Measurements from ENCODE around the gene CEP120. TPM values are rescaled to one million over a fixed set of nuclear protein-coding genes. Genes with fewer than 3 reads are reported as not detected.

The CEP120 gene
- total and polyA plus RNA-seq, 2 experiments from 2014 or later, result 4.9 to 16.3 TPM

DNA sequence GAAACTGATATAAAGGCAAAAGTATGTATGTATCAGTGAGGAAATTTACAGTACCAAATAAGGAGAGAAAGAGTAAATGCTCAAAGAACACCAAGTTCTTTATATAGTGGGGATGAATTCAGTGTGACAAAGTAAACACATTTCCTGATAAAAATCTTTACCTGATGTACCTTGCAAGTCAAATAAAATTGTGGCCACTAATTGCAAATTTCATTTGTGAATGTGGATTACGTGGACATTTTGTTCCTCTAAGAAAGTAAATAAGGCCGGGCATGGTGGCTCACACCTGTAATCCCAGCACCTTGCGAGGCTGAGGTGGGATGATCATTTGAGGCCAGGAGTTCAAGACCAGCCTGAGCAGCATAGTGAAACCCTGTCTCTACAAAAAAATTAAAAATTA lies 25.7 kb downstream of the CEP120 start (continued):
- TF ChIP-seq, protein P1, sequence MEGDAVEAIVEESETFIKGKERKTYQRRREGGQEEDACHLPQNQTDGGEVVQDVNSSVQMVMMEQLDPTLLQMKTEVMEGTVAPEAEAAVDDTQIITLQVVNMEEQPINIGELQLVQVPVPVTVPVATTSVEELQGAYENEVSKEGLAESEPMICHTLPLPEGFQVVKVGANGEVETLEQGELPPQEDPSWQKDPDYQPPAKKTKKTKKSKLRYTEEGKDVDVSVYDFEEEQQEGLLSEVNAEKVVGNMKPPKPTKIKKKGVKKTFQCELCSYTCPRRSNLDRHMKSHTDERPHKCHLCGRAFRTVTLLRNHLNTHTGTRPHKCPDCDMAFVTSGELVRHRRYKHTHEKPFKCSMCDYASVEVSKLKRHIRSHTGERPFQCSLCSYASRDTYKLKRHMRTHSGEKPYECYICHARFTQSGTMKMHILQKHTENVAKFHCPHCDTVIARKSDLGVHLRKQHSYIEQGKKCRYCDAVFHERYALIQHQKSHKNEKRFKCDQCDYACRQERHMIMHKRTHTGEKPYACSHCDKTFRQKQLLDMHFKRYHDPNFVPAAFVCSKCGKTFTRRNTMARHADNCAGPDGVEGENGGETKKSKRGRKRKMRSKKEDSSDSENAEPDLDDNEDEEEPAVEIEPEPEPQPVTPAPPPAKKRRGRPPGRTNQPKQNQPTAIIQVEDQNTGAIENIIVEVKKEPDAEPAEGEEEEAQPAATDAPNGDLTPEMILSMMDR (conservative IDR thresholded peaks at IDR 0.05; ENCODE audit: low read depth in 2 of 2), result no peak
- no peak for TF ChIP-seq ZNF114 (CRISPR knock-in tag; IDR thresholded peaks at IDR 0.05)
- TF ChIP-seq POLR2AphosphoS5 (IDR thresholded peaks at IDR 0.05; ENCODE audit: low read depth), result no peak
- TF ChIP-seq STAT1 (IDR thresholded peaks at IDR 0.05; ENCODE audit: unreplicated experiment), result no peak

DNA sequence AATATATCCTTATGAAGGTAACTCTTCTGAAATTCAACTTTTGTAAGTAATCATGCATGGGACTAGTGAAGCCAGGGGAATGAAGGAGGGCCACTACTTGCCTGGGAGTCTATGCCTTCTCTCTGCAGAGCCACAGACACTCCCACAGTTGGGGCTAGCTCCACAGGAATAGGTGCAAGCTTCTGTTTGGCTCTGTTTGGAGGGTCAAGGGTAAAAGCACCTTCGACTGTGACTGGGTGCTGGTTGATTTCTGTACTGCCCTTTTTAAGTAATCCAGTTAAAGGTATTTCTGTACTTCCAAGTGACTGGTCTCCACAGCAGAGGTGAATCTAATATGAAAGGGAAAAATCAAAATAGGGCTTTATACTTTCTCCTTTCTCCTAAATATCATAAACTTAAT lies 32.2 kb downstream of the CEP120 start:
- H2AFZ ChIP-seq, result no peak overlapping the region
- Mint-ChIP-seq H3K4me3 (no peak overlapping the region), H3K4me1 (peaks cover 12% of the 10 kb centered on the region; the same call in 2 of the 3 replicates), H3K27me3 (ENCODE audit: insufficient read depth, low read depth, poor library complexity) (peaks cover 5% of the 10 kb centered on the region), H3K36me3 (ENCODE audit: low read depth) (peaks cover 40% of the 10 kb centered on the region), H3K27ac (no peak overlapping the region), H3K9me3 (no peaks in the 10 kb centered on the region)
- H3K9me2 ChIP-seq (ENCODE audit: insufficient read depth), result no peaks in the 10 kb centered on the region
- no peaks in the 10 kb centered on the region for H3F3A ChIP-seq (replicated peaks; ENCODE audit: low read depth)
- H3K4me2 ChIP-seq, result no peak overlapping the region
- no peaks in the 10 kb centered on the region; the same call in 1 of the 2 replicates for H3K36me3 ChIP-seq (ENCODE audit: insufficient read depth)
- no peak for TF ChIP-seq POLR2AphosphoS5 (IDR thresholded peaks at IDR 0.05; ENCODE audit: low read depth)
- no peak for TF ChIP-seq ZNF114 (CRISPR knock-in tag; IDR thresholded peaks at IDR 0.05)
- no peaks in the 10 kb centered on the region for H3K27me3 ChIP-seq (ENCODE audit: insufficient read depth)
- DNase-seq (ENCODE audit: low spot score) (no peak), ATAC-seq (no peak)
- no peak overlapping the region for H3K4me3 ChIP-seq
- no peaks in the 10 kb centered on the region for H3K79me2 ChIP-seq (replicated peaks; ENCODE audit: insufficient read depth)
- H4K20me1 ChIP-seq (replicated peaks; ENCODE audit: insufficient read depth), result no peaks in the 10 kb centered on the region
- no peak overlapping the region for H3K27ac ChIP-seq (ENCODE audit: low read depth)
- 0 out of 2 replicates have a peak, but pooled peaks cover 5% of the 10 kb centered on the region for H3K4me1 ChIP-seq (ENCODE audit: insufficient read depth)

DNA sequence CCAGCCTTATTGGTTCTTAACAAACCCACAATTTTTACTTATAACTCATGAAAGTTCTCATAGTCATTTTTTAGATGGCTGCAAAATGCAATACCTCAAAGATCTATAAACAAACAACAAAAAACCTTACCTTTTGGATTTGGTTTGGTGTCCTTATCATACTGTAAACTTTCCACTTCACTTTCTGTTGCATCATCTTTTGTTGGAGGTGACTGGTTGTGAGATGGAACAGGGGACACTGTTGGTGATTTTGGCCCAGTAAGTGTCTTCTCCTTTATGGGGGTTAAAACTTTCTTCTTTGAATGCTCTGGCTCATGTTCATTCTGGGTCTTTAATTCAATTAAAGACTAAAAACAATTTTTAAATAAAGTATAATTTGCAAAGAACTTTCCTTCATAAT lies 33.4 kb downstream of the CEP120 start:
- no peak for ATAC-seq
- Histone ChIP-seq H3F3A (replicated peaks; ENCODE audit: low read depth) (no peaks in the 10 kb centered on the region), H3K4me2 (no peak overlapping the region), H3K27me3 (ENCODE audit: insufficient read depth) (no peaks in the 10 kb centered on the region), H3K36me3 (ENCODE audit: insufficient read depth) (no peaks in the 10 kb centered on the region; the same call in 1 of the 2 replicates), H3K27ac (ENCODE audit: low read depth) (no peak overlapping the region), H3K4me3 (no peak overlapping the region), H2AFZ (no peak overlapping the region), H3K79me2 (replicated peaks; ENCODE audit: insufficient read depth) (no peaks in the 10 kb centered on the region), H4K20me1 (replicated peaks; ENCODE audit: insufficient read depth) (no peaks in the 10 kb centered on the region), H3K4me1 (ENCODE audit: insufficient read depth) (no peaks in the 10 kb centered on the region), H3K9me2 (ENCODE audit: insufficient read depth) (no peaks in the 10 kb centered on the region)
- no peaks in the 10 kb centered on the region for H3K27me3 Mint-ChIP-seq (ENCODE audit: insufficient read depth, low read depth, poor library complexity)
- no peaks in the 10 kb centered on the region for H3K9me3 Mint-ChIP-seq
- H3K27ac Mint-ChIP-seq, result no peak overlapping the region
- H3K4me1 Mint-ChIP-seq, result peaks cover 5% of the 10 kb centered on the region; the same call in 2 of the 3 replicates
- peaks cover 38% of the 10 kb centered on the region for H3K36me3 Mint-ChIP-seq (ENCODE audit: low read depth)
- H3K4me3 Mint-ChIP-seq, result no peak overlapping the region
- DNase-seq (ENCODE audit: low spot score), result no peak
- TF ChIP-seq, protein P2, sequence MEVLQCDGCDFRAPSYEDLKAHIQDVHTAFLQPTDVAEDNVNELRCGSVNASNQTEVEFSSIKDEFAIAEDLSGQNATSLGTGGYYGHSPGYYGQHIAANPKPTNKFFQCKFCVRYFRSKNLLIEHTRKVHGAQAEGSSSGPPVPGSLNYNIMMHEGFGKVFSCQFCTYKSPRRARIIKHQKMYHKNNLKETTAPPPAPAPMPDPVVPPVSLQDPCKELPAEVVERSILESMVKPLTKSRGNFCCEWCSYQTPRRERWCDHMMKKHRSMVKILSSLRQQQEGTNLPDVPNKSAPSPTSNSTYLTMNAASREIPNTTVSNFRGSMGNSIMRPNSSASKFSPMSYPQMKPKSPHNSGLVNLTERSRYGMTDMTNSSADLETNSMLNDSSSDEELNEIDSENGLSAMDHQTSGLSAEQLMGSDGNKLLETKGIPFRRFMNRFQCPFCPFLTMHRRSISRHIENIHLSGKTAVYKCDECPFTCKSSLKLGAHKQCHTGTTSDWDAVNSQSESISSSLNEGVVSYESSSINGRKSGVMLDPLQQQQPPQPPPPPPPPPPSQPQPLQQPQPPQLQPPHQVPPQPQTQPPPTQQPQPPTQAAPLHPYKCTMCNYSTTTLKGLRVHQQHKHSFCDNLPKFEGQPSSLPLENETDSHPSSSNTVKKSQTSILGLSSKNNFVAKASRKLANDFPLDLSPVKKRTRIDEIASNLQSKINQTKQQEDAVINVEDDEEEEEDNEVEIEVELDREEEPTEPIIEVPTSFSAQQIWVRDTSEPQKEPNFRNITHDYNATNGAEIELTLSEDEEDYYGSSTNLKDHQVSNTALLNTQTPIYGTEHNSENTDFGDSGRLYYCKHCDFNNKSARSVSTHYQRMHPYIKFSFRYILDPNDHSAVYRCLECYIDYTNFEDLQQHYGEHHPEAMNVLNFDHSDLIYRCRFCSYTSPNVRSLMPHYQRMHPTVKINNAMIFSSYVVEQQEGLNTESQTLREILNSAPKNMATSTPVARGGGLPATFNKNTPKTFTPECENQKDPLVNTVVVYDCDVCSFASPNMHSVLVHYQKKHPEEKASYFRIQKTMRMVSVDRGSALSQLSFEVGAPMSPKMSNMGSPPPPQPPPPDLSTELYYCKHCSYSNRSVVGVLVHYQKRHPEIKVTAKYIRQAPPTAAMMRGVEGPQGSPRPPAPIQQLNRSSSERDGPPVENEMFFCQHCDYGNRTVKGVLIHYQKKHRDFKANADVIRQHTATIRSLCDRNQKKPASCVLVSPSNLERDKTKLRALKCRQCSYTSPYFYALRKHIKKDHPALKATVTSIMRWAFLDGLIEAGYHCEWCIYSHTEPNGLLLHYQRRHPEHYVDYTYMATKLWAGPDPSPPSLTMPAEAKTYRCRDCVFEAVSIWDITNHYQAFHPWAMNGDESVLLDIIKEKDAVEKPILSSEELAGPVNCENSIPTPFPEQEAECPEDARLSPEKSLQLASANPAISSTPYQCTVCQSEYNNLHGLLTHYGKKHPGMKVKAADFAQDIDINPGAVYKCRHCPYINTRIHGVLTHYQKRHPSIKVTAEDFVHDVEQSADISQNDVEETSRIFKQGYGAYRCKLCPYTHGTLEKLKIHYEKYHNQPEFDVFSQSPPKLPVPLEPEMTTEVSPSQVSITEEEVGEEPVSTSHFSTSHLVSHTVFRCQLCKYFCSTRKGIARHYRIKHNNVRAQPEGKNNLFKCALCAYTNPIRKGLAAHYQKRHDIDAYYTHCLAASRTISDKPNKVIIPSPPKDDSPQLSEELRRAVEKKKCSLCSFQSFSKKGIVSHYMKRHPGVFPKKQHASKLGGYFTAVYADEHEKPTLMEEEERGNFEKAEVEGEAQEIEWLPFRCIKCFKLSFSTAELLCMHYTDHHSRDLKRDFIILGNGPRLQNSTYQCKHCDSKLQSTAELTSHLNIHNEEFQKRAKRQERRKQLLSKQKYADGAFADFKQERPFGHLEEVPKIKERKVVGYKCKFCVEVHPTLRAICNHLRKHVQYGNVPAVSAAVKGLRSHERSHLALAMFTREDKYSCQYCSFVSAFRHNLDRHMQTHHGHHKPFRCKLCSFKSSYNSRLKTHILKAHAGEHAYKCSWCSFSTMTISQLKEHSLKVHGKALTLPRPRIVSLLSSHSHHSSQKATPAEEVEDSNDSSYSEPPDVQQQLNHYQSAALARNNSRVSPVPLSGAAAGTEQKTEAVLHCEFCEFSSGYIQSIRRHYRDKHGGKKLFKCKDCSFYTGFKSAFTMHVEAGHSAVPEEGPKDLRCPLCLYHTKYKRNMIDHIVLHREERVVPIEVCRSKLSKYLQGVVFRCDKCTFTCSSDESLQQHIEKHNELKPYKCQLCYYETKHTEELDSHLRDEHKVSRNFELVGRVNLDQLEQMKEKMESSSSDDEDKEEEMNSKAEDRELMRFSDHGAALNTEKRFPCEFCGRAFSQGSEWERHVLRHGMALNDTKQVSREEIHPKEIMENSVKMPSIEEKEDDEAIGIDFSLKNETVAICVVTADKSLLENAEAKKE (CRISPR knock-in tag; IDR thresholded peaks at IDR 0.05), result no peak
- TF ChIP-seq EZH2phosphoT487 (IDR thresholded peaks at IDR 0.05; ENCODE audit: unreplicated experiment) (no peak), STAT1 (IDR thresholded peaks at IDR 0.05; ENCODE audit: unreplicated experiment) (no peak)

Data from GM23338 (cell line).